Mesodermal cell (in vitro differentiated cells): ENCODE measurements around the gene PHF1.

Experiments
- H3K27ac ChIP-seq: 2 replicates; pipeline ENCODE4 v1.7.0; 2013; ENCODE audit warnings: mild to moderate bottlenecking, low read depth, low read length, moderate library complexity; ENCODE audit not compliant: severe bottlenecking
- H3K36me3 ChIP-seq: 2 replicates; pipeline ENCODE4 v1.7.1; 2013; ENCODE audit warnings: mild to moderate bottlenecking, low read length, moderate library complexity; ENCODE audit not compliant: control insufficient read depth, insufficient read depth
- H3K4me1 ChIP-seq: one replicate; pipeline ENCODE4 v1.7.1; 2013; ENCODE audit warnings: mild to moderate bottlenecking, low read length; ENCODE audit not compliant: insufficient read depth, control insufficient read depth, poor library complexity, severe bottlenecking
- H3K4me3 ChIP-seq: 2 replicates; pipeline ENCODE4 v1.7.0; 2013; ENCODE audit warnings: low read length, control low read depth, mild to moderate bottlenecking; ENCODE audit not compliant: insufficient read depth, poor library complexity, severe bottlenecking; ENCODE audit errors: extremely low read depth
- H3K9me3 ChIP-seq: 2 replicates; pipeline ENCODE4 v1.7.1; 2013; ENCODE audit warnings: mild to moderate bottlenecking, low read length, moderate library complexity; ENCODE audit not compliant: control insufficient read depth
- WGBS, 2 experiments: methylation state at CpG; one replicate each; pipeline ENCODE4 v1.1.5; 2013; ENCODE audit warnings: missing lambda C conversion rate in 2 of 2; ENCODE audit not compliant: insufficient coverage in 2 of 2; 5-methylcytosine and 5-hydroxymethylcytosine counted together

The PHF1 gene

DNA sequence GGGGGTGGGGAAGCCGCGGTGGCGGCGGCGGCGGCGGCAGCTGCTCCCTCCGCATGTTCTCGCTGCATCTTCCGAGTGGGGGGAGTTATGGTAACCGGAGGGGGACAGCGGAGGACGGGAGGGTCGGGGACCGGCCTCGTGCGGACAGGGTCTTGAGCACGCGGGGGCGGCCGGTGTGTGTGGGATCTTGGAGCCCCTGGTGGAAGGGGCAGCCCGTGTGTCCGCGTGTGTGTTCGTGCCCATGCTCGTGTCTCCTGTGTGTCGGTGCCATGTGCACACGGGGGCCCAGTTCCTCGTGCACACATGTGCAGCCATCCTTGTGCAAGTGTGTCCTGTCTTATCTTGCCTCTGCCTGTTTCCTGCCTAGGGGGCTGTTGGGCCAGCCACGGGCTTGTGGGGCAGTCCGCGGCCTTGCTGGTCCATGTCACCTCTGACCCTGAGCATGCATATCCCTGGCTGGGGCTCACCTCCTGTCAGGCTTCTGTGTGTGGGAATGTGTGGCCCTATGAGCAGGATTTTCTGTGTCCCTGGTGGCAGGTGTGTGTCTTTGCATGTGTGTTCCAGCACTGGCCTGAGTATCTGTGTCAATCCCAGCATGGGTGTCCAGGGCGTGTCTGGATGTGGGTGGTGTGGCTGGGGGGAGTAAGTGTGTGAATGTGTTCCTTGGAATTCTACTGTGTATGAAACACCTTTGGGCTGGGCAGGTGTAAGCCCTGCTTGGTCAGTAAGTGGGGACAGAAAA lies 17.6 kb downstream of the PHF1 start:
- Histone ChIP-seq H3K4me1 (peaks cover 55% of the 10 kb centered on the region), H3K9me3 (no peaks in the 10 kb centered on the region), H3K36me3 (peaks cover 11% of the 10 kb centered on the region), H3K4me3 (peak overlapping the region; percentile 34), H3K27ac (peak overlapping the region; percentile 57)
- 18 to 21% methylated on average over 24 to 25 of the region's 33 CpGs for WGBS, 2 experiments

DNA sequence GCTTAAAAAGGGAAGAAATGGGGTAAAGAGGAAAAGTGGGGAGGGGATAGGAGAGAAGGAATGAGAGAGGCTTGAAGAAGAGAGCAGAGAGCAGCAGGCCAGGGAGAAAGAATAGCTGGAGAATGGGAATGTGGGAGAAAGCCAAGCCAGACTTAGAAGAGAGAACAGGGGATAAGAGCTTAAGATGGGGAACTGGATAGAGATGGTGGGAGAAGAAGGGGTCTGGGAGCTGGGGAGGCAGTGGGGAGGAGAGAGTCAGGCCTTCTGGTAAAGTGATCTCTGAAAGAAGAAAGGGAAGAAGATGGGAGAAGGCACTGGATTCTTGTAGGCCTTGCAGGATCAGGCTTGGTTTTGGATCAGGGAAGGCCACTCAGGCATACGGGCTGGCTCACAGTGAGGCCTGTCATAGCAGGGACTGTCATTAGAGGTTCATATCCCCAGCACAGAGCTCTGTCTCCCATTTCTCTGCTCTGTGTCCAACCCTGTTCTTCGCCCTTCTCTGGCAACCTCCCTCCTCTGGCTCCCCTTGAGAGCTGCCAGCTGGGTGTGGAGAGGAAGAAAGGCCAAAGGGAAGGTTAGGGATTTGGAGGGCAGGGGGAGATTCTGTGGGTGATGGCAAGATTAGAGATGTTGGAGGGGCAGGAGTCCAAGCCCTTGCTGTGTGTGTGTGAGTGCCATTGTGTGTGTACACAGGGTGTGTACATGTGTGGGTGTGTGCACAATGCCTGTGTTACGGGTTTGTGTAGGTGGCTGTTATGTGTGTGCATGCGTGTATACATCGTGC lies 18.3 kb downstream of the PHF1 start:
- peaks cover 56% of the 10 kb centered on the region for H3K4me1 ChIP-seq
- 85 to 93% methylated on average over 4 of the region's 5 CpGs for WGBS, 2 experiments
- peaks cover 3% of the 10 kb centered on the region for H3K36me3 ChIP-seq
- peak overlapping the region; percentile 41 for H3K27ac ChIP-seq
- H3K9me3 ChIP-seq, result no peaks in the 10 kb centered on the region
- H3K4me3 ChIP-seq, result peak overlapping the region; percentile 34

DNA sequence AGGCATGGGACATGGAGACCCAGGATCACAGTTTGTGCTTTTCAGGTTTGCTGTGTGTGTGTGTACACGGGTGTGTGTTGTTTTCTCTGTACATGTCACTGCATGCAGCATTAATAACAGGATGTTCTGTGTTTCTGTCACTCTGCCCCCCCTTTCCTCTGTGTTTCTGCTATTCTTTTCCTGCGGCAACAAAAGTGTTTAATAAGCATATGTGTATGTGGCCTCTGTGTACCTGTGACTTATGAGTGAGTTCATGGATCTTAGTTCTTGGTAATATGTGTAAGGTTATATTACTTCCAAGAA lies 18.9 kb downstream of the PHF1 start:
- no CpG with 5 or more reads among the region's 2 CpGs for WGBS, 2 experiments

DNA sequence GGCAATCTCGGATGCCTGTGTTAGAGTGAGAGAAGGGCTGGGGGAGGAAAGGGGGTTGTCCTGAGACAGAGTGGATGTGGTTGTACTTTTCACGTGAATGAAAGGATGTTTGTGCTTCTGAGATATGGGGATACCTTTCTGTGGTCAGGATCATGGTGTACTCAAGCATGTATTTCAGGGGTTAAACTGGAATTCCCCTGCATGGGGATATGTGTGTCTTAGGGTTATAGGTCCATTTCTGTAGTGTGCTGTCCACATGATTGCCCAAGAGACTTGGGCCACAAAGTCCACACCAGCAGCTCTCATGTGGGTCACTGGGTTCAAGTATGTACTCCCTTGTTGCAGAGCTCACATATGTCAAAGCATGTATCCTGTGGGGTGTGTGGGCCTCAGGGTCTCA lies 19.5 kb downstream of the PHF1 start:
- peak overlapping the region; percentile 67 for H3K27ac ChIP-seq
- WGBS, 2 experiments, result 65 to 78% methylated on average over 2 of the region's 2 CpGs
- peaks cover 8% of the 10 kb centered on the region for H3K36me3 ChIP-seq
- no peak overlapping the region for H3K4me3 ChIP-seq
- H3K4me1 ChIP-seq, result peaks cover 48% of the 10 kb centered on the region
- no peaks in the 10 kb centered on the region for H3K9me3 ChIP-seq

More for the DNA sequence above, 18.9 kb downstream of the PHF1 start:
- H3K27ac ChIP-seq, result no peak overlapping the region
- no peak overlapping the region for H3K4me3 ChIP-seq
- peaks cover 1% of the 10 kb centered on the region for H3K36me3 ChIP-seq
- H3K9me3 ChIP-seq, result no peaks in the 10 kb centered on the region
- H3K4me1 ChIP-seq, result peaks cover 51% of the 10 kb centered on the region

DNA sequence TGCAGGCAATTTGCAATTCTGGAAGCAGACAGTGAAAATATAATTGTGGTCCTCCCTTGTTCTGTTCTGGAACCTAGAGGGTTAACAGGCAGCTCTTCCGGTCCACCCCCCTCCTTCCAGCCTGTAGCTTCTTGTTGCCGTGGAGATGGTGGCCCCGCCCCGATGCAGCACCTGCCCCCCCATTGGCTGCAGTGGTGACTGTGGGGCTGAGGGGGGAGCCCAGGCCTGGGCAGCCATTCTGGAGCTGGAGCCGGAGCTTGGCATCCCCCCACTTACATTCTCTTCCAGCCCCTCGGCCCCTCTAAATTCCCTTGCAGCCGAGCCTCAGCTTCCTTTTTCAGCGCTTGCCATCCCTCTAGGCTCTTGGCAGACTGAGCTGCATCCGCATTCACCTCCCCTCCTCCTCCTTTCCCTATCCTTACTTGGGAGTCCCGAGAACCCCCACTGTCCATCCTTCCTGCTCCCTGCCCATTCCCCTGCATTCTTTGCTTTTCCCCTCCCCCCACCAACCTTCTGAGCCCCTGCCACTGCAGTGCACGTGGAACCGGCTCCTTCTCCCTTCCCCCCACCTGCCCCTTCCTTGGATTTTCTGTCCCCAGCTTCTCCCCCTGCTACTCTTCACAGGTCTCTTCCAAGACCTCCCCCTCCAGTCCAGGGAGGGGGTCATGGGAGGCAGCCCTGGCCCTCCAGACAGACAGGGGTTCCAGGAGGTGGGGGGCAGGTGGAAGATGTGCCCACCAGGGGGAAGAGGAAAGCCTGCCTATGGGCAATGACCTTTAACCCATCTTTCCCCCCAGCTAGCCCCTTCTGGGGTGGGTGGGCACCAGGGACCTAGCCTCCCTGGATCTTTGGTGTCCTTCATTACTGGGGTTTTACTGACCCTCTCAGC lies 20.4 kb downstream of the PHF1 start:
- Histone ChIP-seq H3K4me1 (peaks cover 48% of the 10 kb centered on the region), H3K27ac (peak overlapping the region; percentile 76), H3K9me3 (no peaks in the 10 kb centered on the region), H3K4me3 (peak overlapping the region; percentile 20), H3K36me3 (peaks cover 17% of the 10 kb centered on the region)
- WGBS, 2 experiments, result 5 to 9% methylated on average over 2 to 9 of the region's 12 CpGs

DNA sequence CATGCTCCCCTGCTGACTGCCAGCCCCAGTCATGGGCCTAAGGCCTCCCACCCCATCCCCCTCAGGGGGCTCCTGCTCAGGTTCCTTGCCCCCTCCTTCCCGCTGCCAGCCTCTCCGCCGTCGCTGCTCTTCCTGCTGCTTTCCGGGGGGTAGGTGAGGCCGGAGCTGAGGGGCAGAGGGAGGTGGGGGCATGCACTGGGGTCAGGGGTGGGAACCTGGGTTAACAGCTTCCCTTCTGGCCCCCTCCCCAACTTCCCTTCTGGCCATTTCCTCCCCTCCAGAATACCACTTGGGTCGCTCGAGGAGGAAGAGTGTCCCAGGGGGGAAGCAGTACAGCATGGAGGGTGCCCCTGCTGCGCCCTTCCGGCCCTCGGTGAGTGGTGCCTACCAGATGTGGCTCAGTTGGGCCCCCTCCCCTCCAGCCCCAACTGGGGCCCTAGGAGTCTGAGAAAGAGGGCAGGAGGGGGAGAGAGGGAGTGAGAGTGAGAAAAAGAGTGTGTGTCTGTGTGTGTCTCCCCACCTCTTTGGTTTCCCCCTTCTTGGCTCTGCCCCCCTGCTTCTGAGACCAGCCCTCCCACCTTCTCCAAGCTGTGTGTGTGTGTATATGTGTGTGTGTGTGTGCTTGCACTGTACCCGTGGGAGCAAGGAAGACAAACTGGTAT lies 21.2 kb downstream of the PHF1 start:
- 29% methylated on average over 5 of the region's 12 CpGs; no CpG with 5 or more reads in 1 of the 2 experiments for WGBS, 2 experiments
- peak overlapping the region; percentile 76 for H3K27ac ChIP-seq
- H3K36me3 ChIP-seq, result peaks cover 24% of the 10 kb centered on the region
- H3K4me1 ChIP-seq, result peaks cover 48% of the 10 kb centered on the region
- no peaks in the 10 kb centered on the region for H3K9me3 ChIP-seq
- peak overlapping the region; percentile 20 for H3K4me3 ChIP-seq

DNA sequence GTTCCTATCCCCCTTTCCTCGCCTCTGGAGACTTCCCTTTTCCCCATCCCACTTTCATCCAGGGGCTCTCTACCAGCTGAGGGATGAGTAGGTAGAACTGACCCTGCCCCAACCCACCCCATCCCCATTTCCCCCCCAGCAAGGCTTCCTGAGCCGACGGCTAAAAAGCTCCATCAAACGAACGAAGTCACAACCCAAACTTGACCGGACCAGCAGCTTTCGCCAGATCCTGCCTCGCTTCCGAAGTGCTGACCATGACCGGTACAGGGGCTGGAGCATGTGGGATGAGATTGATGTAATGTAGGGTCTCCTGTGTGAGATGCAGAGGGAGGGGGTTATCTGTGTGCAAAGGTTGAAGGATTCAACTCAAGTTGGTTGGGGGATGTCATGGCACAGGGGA lies 21.7 kb downstream of the PHF1 start:
- 44 to 46% methylated on average over 5 to 9 of the region's 10 CpGs for WGBS, 2 experiments
- H3K9me3 ChIP-seq, result no peaks in the 10 kb centered on the region
- H3K36me3 ChIP-seq, result peaks cover 30% of the 10 kb centered on the region
- no peak overlapping the region for H3K27ac ChIP-seq
- H3K4me1 ChIP-seq, result peaks cover 46% of the 10 kb centered on the region
- no peak overlapping the region for H3K4me3 ChIP-seq

DNA sequence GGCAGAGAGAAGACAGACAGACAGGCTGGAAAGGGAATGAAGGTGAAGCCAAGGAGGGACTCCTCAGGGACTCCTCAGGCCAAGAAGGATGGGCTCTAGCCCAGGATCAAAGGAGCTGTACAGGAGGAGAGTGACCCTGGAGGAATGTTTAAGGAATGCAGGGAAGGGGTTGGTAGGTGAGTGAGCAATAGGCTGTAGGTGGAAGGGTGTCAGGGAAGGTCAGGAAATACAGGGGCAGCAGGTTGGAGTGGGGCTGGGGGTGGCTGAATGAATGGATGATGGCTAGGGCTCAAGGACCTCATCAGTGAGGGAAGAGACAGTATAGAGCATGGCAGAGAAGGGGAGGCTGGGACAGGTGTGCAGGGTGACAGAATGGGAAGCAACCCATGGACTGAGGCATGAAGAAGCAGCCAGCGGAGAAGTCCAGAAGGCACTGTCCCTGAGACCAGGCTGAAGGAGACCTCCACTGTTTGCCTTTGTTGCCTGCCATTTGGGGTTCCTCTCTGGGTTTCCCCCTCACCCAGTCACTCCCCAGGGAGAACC lies 22.3 kb downstream of the PHF1 start:
- H3K4me1 ChIP-seq, result peaks cover 46% of the 10 kb centered on the region
- H3K36me3 ChIP-seq, result peaks cover 35% of the 10 kb centered on the region
- H3K9me3 ChIP-seq, result no peaks in the 10 kb centered on the region
- WGBS, 2 experiments, result 75% methylated on average over 1 of the region's 1 CpG; no CpG with 5 or more reads in 1 of the 2 experiments
- H3K4me3 ChIP-seq, result no peak overlapping the region
- peak overlapping the region; percentile 13 for H3K27ac ChIP-seq

DNA sequence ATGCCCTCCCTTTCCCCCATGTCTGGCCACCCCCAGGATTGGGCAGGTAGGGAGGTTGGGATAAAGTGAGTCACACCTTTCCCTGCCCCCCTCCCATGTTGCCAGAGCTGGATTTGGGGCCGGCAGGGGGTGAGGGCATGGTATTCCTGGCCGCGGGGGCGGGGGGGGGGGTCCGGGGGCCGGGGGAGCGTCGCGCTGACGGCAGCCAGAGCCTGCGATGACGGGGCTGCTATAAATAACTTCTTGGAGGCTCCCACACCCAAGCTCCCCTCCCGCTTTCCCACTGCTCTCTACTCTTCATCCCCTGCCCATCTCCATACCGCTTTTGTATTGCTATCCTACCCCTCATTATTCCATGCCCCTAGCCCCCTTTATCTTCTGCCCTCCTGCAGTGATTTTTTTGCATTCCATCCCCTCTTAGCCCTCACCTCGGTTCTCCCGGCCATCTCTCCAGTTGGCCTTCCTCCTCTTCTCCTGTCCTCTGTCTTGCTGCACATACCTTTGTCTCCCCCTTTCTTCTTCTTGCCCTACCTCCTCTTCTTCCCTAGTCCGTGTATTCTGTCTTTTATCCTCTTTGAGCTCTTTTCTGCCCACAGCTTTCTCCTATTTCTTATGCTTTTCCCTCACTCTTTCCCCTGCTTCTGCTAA lies 22.9 kb downstream of the PHF1 start:
- Histone ChIP-seq H3K9me3 (no peaks in the 10 kb centered on the region), H3K36me3 (peaks cover 41% of the 10 kb centered on the region), H3K27ac (peak overlapping the region; percentile 33), H3K4me3 (peak overlapping the region; percentile 0), H3K4me1 (peaks cover 45% of the 10 kb centered on the region)
- 8 to 28% methylated on average over 6 to 15 of the region's 17 CpGs for WGBS, 2 experiments
